ENCODE data around the gene RETREG1.
"Not testable (repeated sequence)": the region's sequence is repeated elsewhere in the genome, so short reads cannot be mapped to it uniquely, and the experiment has no call there.

Gene RETREG1

GRCh38 chr5:16483361-16483760 lies 133.4 kb downstream of the RETREG1 start:
- DNase-seq, result no peak

- DNase-seq, result no peak
Observed at GRCh38 chr5:16482891-16483290, 133.9 kb downstream of the RETREG1 start.

GRCh38 chr5:16480821-16481538 lies 135.8 kb downstream of the RETREG1 start:
- no peak for DNase-seq

DNA sequence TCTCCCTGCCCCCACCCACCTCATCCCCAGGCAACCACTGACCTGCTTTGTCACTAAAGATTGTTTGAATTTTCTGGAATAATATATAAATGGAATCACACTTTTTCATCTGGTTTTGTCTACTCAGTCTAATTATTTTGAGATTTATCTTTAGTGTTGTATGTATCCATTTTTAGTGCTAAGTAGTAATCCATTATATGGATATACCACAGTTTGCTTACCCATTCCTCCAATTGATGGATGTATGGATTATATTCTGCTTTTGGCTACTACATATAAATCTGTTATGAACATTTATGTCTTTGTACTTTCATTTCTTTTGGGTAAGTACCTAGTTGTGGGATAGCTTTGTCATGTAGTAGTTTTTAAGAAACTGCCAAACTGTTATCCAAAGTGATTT lies 136.7 kb downstream of the RETREG1 start:
- no peak for DNase-seq

- DNase-seq, result no peak
Observed at GRCh38 chr5:16477541-16477940, 139.3 kb downstream of the RETREG1 start.

DNA sequence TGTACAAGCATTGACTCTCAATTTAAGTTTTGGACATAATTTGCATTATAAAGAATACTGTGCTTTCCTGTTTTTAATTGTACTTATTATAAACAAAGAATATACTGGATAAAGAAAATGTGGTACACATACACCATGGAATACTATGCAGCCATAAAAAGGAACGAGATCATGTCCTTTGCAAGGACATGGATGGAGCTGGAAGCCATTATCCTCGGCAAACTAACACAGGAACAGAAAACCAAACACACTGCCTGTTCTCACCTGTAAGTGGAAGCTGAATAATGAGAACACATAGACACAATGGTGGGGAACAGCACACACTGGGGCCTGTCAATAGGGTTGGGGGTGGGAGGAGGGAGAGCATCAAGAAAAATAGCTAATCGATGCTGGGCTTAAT lies 140.4 kb downstream of the RETREG1 start:
- not testable (repeated sequence) for DNase-seq

DNA sequence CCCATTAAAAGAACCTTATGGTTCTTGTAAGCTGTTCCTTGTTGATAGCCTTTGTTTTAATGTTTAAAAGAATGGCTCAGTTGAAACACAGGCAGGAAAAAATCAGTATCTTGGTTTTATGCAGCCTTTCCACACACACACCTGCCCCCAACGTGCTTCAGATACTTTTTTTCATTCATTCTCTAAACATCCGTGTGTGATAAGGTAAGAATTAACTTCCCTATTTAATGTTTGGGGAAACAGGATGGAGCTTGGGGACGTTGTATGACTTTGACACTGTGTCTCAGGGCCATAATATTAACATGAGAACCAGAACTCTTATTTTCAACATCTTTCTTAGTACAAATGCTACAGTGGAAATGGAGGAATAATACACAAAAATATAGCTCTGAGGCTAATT lies 145.4 kb downstream of the RETREG1 start:
- no peak for DNase-seq

- DNase-seq, result no peak
Observed at GRCh38 chr5:16467363-16468219, 149.2 kb downstream of the RETREG1 start.

DNA sequence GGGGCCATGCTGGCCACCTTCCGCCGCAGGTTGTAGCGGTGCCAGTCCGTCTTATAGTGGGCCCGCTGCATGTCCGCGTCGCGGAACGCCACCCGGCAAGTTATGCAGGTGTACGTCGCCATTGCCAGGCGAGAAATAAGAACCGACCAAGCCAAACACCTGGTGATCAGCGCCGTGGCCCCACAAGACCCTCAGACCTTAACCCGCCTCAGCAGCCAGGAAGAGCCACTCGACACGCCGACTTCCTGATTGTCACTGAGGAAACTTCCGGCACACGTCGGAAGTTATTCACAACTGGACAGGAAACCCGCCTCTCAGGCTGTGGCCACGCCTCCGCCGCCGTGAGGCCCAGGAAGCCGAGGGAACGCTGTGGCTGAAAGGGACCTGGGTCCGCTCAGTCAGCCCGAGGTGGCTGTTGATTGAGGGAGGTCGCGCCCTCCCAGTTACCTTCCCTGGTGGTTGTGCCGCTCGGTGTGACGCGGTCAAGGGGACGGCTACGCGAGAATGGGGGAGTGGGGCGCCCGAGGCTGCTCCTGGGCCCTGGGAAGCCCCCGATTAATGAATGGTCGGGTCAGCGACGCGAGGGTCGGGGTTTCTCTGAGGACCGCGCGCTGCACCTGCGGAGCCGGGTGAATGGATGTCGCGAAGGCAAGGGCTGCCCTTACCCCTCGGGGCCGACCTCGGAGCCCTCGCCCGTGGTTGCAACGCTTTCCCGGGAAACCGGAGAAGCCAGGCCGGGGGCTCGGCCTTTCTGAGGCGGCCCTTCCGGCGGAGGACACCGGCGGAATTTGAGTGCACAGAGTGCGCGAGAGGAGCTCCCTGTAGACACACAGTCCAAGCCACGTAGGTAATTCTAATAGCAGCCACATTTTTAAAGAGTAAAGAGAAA lies 151.0 kb downstream of the RETREG1 start, which contains the start of gene ZNF622:
TSS of gene ZNF622 (minus strand) at position 257 of the 889 bp plus-strand sequence. CDS start at position 122, 135 bp downstream.
- peak; percentile 74 to 91 for DNase-seq

DNA sequence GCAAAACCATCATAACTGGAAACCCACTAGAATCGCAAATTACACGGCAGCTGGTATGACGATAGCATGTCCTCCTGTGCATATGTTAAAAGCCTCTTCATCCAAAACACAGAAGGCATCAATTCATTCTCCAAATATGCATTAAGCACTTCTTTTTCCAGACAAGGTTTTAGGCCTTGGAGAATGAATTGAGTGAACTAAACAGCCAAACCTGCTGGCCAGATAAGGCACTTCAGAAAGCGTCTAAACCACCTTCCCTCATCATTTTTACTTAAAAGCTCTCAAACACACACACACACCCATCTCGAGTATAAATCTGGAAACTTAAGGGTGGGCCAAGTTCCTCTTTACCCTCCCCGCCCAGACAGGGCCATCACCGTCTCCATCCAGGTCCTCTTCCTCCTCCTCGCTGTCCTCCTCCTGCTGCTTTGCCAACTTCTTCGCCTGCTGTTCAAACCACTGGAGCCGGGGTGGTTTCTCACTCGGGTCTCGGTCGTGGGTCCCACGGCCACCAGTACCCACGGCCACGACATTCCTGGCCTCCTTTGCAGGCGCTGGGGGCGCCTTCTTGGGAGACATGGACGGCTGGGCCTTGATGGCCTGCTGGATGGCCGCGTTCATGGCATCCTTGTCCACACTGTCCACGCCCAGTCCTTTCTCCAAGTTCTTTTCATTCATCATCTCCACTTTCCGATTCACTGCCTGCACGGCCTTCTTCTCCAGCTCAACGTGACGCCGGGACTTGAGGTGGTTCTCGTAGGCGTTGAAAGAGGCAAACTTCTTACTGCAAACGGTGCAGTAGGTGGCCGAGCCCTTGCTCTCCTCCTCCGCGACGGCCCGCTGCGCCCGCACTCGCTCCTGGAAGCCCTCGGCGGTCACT lies 151.9 kb downstream of the RETREG1 start:
- no peak for DNase-seq

DNA sequence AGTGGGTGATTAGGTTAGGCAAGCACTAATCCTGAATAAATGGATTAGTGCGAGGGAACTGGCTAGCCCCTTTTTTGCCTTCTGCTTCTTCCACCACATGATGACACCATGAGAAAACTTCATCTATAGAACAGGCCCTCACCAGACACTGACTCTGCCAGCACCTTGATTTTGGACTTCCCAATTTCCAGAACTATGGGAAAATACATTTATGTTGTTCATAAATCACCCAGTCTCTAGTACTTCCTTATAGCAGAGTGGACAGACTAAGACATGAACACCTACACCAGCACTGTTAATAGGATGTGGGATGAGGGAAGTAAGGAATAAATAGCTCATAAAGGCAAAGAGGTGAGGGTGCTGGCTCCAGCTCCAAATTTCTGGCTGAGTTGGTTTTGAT lies 152.6 kb downstream of the RETREG1 start:
- no peak for DNase-seq

DNA sequence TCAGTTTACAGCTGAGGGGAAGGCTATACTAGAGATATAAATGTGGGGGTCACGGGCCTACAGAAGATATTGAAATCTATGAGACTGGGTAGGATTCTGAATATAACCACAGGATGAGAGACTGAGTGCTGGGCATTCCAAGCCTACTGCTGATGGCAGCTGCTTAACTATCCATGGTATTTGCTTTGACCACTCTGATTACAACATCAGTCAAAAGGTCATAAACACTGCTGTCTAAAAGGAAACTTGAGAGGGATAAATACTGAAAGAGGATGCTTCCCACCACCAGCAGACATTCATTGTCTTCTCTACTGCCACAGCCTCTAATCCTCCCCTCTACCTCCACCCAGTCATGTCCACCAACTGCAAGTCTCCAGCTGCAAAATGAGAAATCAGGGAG lies 155.0 kb downstream of the RETREG1 start:
- DNase-seq, result no peak

DNA sequence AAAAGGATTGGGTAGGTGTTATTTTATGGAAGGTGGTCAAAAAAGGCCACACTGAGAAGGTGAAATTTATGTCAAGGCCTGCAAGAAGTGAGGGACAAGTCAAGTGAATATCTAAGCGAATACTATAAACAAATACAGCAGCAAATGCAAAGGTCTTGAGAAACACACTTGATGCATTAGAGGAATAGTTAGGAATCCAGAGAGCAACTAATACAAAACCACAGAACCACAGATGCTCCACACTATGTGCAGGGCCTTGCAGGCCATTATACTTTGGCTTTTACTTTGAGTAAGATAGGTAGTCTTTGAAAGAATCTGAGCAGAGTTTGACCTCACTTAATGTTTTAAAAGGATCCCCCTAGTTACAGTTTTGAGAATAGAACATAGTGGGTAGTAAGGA lies 155.8 kb downstream of the RETREG1 start:
- DNase-seq, result no peak

- DNase-seq, result no peak
Observed at GRCh38 chr5:16459451-16459850, 157.3 kb downstream of the RETREG1 start.

GRCh38 chr5:16457853-16458252 lies 158.9 kb downstream of the RETREG1 start:
- no peak for DNase-seq

DNA sequence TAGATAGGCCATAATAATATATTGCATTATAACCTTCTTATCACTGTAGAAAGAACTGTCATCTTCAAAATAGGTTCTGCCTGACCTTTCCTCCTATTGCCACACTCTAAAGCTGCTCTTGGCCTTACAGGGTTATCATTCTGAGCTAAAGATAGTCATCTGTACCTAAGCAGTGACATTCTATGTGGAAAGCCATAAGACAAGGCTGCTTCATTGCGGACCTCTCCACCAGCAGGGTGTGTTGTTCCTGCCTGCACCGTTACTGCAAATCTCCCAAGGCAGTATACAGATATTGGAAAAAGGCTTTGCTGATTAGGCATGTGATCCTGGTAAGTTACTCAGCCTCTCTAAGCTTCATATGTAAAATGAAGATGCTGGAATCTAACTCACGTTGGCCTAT lies 159.3 kb downstream of the RETREG1 start:
- no peak for DNase-seq

- DNase-seq, result no peak
Observed at GRCh38 chr5:16456103-16456832, 160.5 kb downstream of the RETREG1 start.

DNA sequence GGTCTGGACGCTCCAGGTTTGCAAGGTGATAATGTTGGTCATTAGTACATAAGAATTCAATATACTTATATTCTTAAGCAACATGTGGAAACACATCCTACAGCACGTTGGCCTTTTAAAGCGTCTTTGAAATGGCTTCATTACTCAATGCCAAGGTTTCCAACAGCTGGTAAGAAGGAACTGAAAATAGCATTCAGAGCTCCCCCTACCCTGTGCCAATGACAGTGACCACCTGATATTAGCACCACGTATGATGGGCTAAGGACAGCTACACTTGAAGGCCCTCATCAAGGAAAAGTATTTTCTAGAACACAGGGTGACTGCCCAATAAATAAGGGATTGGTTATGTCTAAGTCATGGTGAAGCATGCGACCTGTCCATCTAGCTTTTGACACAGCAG lies 161.1 kb downstream of the RETREG1 start:
- no peak for DNase-seq

GRCh38 chr5:16454686-16455085 lies 162.1 kb downstream of the RETREG1 start:
- no peak for DNase-seq

DNA sequence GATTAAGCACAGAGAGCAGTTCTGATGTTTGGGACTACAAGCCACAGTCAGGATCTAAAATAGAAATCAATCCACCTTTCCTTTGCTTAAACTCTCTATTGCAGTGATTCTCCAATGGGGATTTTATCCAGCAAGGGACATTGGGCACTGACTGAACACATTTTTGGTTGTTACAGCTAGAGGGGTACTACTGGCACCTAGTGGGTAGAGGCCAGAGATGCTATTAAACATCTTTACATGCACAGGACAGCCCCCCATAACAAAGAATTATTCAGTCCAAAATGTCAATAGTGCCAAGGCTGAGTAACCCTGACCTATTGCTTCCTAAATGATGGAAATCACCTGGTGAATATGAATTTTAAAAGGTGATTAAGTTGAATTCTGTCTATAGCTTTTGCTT lies 163.2 kb downstream of the RETREG1 start:
- DNase-seq, result no peak

DNA sequence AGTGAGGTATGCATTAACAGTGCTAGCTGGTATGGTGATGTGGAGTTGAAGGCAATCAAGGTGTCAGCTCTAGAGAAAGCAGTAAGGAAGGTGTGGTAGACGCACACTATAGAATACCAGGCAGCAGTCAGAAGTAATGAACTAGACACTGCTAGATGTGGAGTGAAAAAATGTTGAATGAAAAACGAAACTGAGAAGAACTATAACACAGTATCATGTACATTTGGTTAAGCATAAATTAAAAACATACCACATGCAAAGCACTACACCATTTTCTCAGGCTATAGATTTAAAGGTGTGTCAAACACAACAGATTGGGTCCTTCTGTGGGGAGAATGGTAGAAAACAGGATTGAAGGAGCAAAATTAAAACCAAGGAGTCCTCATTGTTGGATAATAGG lies 166.6 kb downstream of the RETREG1 start:
- no peak for DNase-seq
